IPS-15b (cell line): ENCODE data around the gene KHDC3L.

Experiments
- H3K27me3 ChIP-seq: one replicate; pipeline ENCODE4 v1.6.1; 2013; ENCODE audit warnings: low read length; ENCODE audit not compliant: control insufficient read depth, insufficient read depth
- H3K36me3 ChIP-seq: one replicate; pipeline ENCODE4 v1.6.1; 2013; ENCODE audit warnings: low read length; ENCODE audit not compliant: control insufficient read depth, insufficient read depth
- H3K4me1 ChIP-seq: one replicate; pipeline ENCODE4 v1.6.1; 2013; ENCODE audit warnings: mild to moderate bottlenecking, low read length; ENCODE audit not compliant: control insufficient read depth, insufficient read depth
- H3K4me3 ChIP-seq: one replicate; pipeline ENCODE4 v1.5.1; 2013; ENCODE audit warnings: low read depth, low read length
- H3K9ac ChIP-seq: one replicate; pipeline ENCODE4 v1.6.1; 2013; ENCODE audit warnings: low read depth, mild to moderate bottlenecking, low read length
- H3K9me3 ChIP-seq: one replicate; pipeline ENCODE4 v1.6.1; 2013; ENCODE audit warnings: mild to moderate bottlenecking, low read length; ENCODE audit not compliant: control insufficient read depth, insufficient read depth

The KHDC3L gene, protein sequence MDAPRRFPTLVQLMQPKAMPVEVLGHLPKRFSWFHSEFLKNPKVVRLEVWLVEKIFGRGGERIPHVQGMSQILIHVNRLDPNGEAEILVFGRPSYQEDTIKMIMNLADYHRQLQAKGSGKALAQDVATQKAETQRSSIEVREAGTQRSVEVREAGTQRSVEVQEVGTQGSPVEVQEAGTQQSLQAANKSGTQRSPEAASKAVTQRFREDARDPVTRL

DNA sequence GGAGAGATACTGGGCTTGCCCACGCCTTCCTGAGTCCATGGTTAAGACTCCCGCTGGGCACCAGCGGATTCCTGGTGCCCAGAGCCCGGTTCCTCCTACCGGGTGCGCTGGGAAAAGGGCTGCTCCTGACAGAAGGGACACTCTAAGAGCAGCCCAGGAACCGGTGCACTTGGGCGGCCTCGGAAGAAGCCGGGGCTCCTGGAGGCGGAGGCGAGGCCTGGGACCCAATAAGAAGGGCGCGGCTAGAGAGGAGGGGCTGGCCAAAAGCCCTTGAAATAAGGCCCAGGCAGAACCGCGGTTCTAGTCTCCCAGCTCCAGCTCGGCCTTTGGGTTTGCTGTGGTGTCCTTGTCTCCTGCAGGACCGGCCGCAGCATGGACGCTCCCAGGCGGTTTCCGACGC lies at the start of gene KHDC3L:
Gene KHDC3L (plus strand): TSS at position 301 of the 400 bp plus-strand sequence. CDS start 72 bp downstream, at position 373.
- no peak within 1 kb of the TSS for H3K4me3 ChIP-seq
- no peaks in the 10 kb centered on the region for H3K9me3 ChIP-seq
- H3K27me3 ChIP-seq, result no peaks in the 10 kb centered on the region
- no peaks in the 10 kb centered on the region for H3K36me3 ChIP-seq
- H3K9ac ChIP-seq, result no peak within 1 kb of the TSS
- no peaks in the 10 kb centered on the region for H3K4me1 ChIP-seq

DNA sequence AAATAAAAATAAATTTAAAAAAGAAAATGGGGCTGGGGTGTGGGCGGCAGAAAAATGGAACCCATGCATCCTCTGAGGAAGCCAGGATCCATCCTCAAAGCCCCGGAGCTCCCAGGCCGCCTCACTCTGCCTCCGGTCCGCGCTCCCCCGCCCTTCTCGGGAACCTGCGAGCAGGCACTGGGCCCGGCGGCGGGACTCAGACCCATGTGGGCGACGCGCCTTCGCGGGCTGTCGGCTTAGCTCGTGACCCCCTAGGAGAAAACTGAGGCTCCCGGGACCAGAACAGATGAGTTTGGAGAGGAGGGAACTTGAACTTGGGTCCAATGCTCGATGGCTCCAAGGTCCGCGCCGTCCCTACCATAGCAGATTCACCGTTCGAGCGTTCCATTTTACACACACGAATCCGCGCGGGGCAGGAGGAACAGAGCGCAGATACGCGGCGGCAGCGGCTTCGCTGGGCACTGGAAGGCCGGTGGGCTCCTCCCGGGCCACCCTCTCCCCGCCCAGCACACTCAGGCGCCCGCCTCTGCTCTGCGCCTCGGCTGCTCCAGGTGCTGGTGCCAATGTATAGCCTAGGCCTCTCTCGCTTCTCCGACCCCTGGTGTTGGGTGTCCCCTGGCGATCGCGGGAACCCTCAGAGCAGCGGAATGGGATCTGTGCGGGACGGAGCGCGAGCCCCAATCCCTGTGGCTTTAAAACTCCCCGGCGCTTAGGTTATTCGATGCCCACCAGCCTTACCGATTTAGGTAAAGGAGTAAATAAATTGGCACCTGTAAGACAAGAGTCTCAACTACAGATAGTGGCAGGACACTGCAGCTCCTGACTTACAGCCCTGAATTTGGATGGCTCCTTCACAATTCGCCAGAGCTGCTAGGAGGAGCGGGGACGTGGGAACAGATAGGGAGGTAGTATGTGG lies 47.6 kb upstream of the KHDC3L start:
- Histone ChIP-seq H3K4me1 (no peaks in the 10 kb centered on the region), H3K36me3 (no peaks in the 10 kb centered on the region), H3K9ac (no peak overlapping the region), H3K27me3 (peaks cover 8% of the 10 kb centered on the region), H3K4me3 (no peak overlapping the region), H3K9me3 (no peaks in the 10 kb centered on the region)

DNA sequence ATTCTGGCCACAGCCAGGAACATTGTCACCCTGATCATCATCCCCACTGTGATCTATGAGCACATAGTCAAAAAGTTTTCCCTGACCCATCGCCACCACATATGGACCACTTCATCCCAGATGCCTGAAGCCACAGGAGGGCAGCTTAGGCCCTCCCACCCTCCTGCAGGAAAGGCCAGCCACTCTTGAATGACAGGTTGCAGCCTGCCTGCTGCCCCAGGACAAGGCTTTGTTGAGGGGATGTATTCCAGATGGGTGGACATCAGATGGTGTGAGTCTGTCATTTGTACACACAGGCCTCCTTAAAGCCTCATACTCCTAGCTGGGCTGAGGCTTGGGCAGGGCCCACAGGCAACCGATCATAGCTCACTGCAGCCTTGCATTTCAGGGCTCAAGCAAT lies 39.1 kb upstream of the KHDC3L start:
- Histone ChIP-seq H3K27me3 (no peaks in the 10 kb centered on the region), H3K4me3 (no peak overlapping the region), H3K36me3 (no peaks in the 10 kb centered on the region), H3K4me1 (no peaks in the 10 kb centered on the region), H3K9me3 (no peaks in the 10 kb centered on the region), H3K9ac (no peak overlapping the region)

DNA sequence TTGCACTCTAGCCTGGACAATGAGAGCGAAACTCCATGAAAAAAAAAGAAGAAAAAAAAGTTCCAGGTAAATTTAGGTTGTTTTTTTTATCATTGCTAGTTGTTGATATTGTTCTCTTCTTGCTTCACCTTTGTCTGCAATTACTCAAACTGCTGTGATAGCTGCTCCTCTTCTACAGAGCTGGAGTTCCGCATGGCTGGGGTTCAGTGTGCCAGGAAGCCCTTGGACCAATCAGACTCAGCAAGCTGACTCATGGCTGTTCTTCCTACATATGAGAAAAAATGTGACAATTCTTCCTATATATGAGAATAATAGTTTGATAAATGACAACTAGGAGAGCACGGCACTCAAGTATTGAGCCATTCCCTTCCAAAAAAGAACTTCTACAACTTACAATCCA lies 36.8 kb upstream of the KHDC3L start:
- Histone ChIP-seq H3K9ac (no peak overlapping the region), H3K36me3 (no peaks in the 10 kb centered on the region), H3K9me3 (no peaks in the 10 kb centered on the region), H3K27me3 (no peaks in the 10 kb centered on the region), H3K4me3 (no peak overlapping the region), H3K4me1 (no peaks in the 10 kb centered on the region)

DNA sequence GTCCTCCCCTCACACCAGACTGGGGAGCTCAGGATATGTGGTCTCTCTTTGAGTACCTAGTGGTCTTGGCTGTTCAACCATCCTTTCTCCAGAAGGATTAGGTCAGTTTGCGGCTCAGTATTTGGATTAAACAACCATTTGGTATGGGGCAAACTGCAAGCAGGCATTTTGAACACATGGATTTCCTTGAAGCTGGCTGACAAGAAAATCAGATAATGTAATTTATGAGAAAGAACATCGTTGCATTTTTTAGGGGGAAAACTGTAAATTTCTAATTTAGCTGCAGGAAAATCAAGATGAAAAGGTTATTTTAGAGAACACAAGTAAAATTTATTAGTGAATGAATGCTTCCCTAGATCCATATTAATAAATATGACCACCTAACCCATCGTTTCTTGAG lies 33.7 kb upstream of the KHDC3L start:
- Histone ChIP-seq H3K9me3 (no peaks in the 10 kb centered on the region), H3K9ac (no peak overlapping the region), H3K4me1 (no peaks in the 10 kb centered on the region), H3K4me3 (no peak overlapping the region), H3K27me3 (no peaks in the 10 kb centered on the region), H3K36me3 (no peaks in the 10 kb centered on the region)

DNA sequence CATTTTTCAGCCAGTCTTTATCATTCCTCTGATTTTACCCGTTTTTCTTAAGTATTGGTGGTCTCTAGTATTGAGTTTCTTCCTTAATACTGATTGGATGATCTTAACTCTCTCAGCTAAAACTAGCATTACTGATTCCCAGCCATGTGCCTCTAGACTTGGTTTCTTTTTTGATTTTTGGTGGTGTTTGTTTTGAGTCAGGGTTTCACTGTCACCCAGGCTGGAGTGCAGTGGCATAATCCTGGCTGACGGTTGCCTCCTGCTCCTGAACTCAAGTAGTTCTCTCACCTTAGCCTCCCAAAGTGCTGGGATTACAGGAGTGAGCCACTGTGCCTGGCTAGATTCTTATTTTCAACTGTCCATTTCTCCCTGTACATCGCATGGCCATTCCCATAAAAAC lies 33.3 kb upstream of the KHDC3L start:
- H3K4me3 ChIP-seq, result no peak overlapping the region
- H3K9me3 ChIP-seq, result no peaks in the 10 kb centered on the region
- no peaks in the 10 kb centered on the region for H3K4me1 ChIP-seq
- H3K27me3 ChIP-seq, result no peaks in the 10 kb centered on the region
- no peaks in the 10 kb centered on the region for H3K36me3 ChIP-seq
- H3K9ac ChIP-seq, result no peak overlapping the region

DNA sequence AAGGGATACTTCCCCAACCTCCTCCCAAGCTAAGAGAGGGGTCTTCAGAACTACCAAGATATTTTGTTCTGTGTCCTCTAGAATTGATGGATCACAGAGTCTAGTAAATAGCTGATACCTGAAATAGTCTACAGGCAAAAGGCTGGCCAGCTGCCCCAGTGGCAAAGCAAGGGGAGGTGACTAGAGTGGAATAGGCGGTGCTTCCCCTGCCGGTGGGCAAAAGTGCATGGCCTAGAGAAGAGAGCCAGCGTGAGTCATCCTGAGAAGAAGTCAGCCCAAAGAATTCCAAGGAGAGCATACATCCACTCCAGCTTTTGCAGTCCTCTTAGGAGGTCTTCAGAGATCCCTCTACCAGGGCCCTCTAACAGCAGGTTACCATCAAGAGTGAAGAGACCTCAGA lies 23.1 kb upstream of the KHDC3L start:
- Histone ChIP-seq H3K36me3 (no peaks in the 10 kb centered on the region), H3K9me3 (no peaks in the 10 kb centered on the region), H3K4me3 (no peak overlapping the region), H3K9ac (no peak overlapping the region), H3K4me1 (no peaks in the 10 kb centered on the region), H3K27me3 (no peaks in the 10 kb centered on the region)

DNA sequence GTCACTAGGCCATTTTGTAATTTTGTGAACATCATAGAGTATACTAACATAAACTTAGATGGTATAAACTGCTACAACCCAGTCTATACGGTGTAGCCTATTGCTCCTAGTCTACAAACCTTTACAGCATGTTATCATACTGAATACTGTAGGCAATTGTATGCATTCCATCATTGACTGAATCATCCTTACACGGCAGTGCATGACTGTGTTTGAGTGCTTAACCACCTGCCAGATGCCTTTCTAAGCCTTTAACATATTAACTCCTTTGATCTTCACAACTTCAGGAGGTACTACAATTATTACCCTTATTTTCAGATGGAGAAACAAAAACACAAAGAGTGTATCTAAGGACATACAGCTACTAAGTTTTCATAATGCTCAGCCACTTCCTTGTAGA lies 22.4 kb upstream of the KHDC3L start:
- Histone ChIP-seq H3K36me3 (no peaks in the 10 kb centered on the region), H3K9ac (no peak overlapping the region), H3K4me1 (no peaks in the 10 kb centered on the region), H3K4me3 (no peak overlapping the region), H3K9me3 (no peaks in the 10 kb centered on the region), H3K27me3 (no peaks in the 10 kb centered on the region)

DNA sequence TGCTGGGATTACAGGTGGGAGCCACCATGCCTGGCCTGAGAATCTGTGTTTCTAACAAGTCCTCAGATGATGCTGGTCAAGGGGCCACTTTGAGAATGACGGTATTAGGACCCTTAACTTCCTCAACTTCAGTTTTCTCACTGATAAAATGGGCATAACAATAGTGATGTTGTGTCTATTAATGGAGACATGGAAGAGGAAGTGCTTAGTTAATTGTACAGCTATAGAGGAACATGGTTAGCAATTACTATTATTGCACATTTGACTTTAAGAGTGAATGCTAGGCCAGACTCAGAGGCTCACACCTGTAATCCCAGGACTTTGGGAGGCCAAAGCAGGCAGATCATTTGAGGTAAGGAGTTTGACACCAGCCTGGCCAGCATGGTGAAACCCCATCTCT lies 21.1 kb upstream of the KHDC3L start:
- Histone ChIP-seq H3K27me3 (no peaks in the 10 kb centered on the region), H3K9me3 (no peaks in the 10 kb centered on the region), H3K4me3 (no peak overlapping the region), H3K4me1 (no peaks in the 10 kb centered on the region), H3K36me3 (no peaks in the 10 kb centered on the region), H3K9ac (no peak overlapping the region)

DNA sequence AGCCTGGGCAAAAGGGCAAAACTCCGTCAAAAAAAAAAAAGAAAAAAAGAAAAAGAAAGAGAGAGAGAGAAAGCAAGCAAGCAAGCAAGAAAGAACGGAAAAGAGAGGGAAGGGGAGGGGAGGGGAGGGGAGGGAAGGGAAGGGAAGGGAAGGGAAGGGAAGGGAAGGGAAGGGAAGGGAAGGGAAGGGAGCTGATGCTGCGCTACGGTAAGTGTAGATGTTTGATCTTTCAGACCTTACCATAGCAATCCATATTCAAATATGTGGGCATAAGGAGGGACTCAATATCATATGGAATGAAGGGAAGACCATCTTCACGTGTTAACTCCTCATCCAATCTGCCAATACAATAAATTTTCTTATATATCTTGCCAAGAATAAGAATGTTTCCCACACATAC lies 20.3 kb upstream of the KHDC3L start:
- no peaks in the 10 kb centered on the region for H3K27me3 ChIP-seq
- no peak overlapping the region for H3K9ac ChIP-seq
- H3K4me3 ChIP-seq, result no peak overlapping the region
- no peaks in the 10 kb centered on the region for H3K36me3 ChIP-seq
- H3K9me3 ChIP-seq, result no peaks in the 10 kb centered on the region
- no peaks in the 10 kb centered on the region for H3K4me1 ChIP-seq

DNA sequence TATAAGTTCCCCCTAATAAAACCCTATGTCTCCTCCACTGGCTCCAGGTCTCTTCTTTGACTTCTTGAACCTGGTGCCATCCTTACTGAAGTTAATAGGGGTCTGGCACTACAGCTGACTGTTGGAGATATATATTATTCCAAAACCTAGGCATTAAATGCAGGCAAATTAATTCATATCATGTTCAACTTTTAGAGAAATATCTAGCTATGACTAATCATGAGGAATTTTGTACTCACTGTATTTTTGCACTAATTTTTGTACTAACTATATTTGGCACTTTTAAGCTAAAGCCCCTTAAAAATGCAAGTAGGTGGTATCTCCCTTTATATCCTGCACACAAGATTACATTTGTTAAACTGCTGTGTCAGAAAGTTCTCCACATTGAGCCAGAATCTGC lies 19.3 kb upstream of the KHDC3L start:
- Histone ChIP-seq H3K9ac (no peak overlapping the region), H3K9me3 (no peaks in the 10 kb centered on the region), H3K36me3 (no peaks in the 10 kb centered on the region), H3K27me3 (no peaks in the 10 kb centered on the region), H3K4me1 (peaks cover 1% of the 10 kb centered on the region), H3K4me3 (no peak overlapping the region)

DNA sequence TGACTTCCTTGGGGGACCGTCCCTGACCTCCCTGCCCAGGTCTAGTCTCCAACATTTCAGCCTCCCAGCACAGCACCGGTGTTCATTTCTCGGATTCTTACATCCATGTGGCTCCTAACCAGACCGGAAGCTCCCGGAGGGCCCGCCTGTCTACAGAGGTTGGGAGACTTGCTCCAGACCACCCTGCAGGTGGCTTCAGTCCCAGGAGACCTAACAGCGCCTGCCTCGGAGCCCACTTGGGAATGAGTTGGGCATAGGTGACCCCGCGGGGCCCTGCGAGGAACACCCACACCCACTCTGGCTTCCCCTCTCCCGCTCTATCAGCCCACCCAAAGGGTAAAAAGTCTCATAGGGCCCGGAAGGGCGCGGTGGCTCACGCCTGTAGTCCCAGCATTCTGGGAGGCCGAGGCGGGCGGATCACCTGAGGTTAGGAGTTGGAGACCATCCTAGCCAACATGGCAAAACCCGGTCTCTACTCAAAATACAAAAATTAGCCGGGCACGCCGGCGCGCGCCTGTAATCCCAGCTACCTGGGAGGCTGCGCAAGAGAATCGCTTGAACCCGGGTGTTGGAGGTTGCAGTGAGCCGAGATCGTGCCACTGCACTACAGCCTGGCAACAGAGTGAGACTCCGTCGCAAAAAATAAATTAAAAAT lies 13.8 kb upstream of the KHDC3L start:
- no peaks in the 10 kb centered on the region for H3K9me3 ChIP-seq
- H3K4me1 ChIP-seq, result peaks cover 10% of the 10 kb centered on the region
- no peaks in the 10 kb centered on the region for H3K36me3 ChIP-seq
- no peaks in the 10 kb centered on the region for H3K27me3 ChIP-seq
- peak overlapping the region; percentile 32 for H3K9ac ChIP-seq
- no peak overlapping the region for H3K4me3 ChIP-seq
